MG63 (cell line): ENCODE measurements around the gene AKT1. TPM values are rescaled to one million over a fixed set of nuclear protein-coding genes. Genes with fewer than 3 reads are reported as not detected.
"Not testable (repeated sequence)": the region's sequence is repeated elsewhere in the genome, so short reads cannot be mapped to it uniquely, and the experiment has no call there.

Experiments
- DNase-seq: peaks from one replicate; pipeline ENCODE4 v3.0.0-alpha.2; 2020
- H3K27me3 ChIP-seq: fragments of 250-450 bp; sonication (Bioruptor Pico); 2 replicates; pipeline ENCODE4 v1.5.1; 2020; ENCODE audit warnings: mild to moderate bottlenecking, moderate library complexity
- H3K36me3 ChIP-seq: fragments of 250-450 bp; sonication (Bioruptor Pico); 2 replicates; pipeline ENCODE4 v1.5.1; 2020; ENCODE audit warnings: mild to moderate bottlenecking, moderate library complexity
- H3K4me3 ChIP-seq: fragments of 250-450 bp; sonication (Bioruptor Pico); 2 replicates; pipeline ENCODE4 v1.5.1; 2020; ENCODE audit warnings: mild to moderate bottlenecking, moderate library complexity
- H3K9me3 ChIP-seq: fragments of 250-450 bp; sonication (Bioruptor Pico); 2 replicates; pipeline ENCODE4 v1.5.1; 2020; ENCODE audit warnings: mild to moderate bottlenecking, moderate library complexity
- total RNA-seq: library from RNA; depleted of rRNA; stranded (reverse); fragments of >200 nt; shearing (Covaris generic); gene quantifications from 2 replicates; pipeline ENCODE4 v1.2.3, GENCODE V29; 2014; ENCODE audit warnings: low replicate concordance

The AKT1 gene
- total RNA-seq, 1 experiment from 2014 or later = 140 TPM

GRCh38 chr14:104757238-104757585, 38.3 kb downstream of the AKT1 start:
- no peak for DNase-seq
- no peaks in the 10 kb centered on the region for H3K9me3 ChIP-seq
- no peak overlapping the region for H3K4me3 ChIP-seq
- H3K36me3 ChIP-seq = peaks cover 21% of the 10 kb centered on the region
- H3K27me3 ChIP-seq = no peaks in the 10 kb centered on the region

- no peaks in the 10 kb centered on the region for H3K27me3 ChIP-seq
- no peak for DNase-seq
- H3K36me3 ChIP-seq = peaks cover 16% of the 10 kb centered on the region
- H3K4me3 ChIP-seq = no peak overlapping the region
- no peaks in the 10 kb centered on the region for H3K9me3 ChIP-seq
These were observed 38.9 kb downstream of the AKT1 start for GRCh38 chr14:104756477-104757237.

- no peak overlapping the region for H3K4me3 ChIP-seq
- no peak for DNase-seq
- H3K27me3 ChIP-seq = no peaks in the 10 kb centered on the region
- H3K36me3 ChIP-seq = peaks cover 15% of the 10 kb centered on the region
- no peaks in the 10 kb centered on the region for H3K9me3 ChIP-seq
These were observed 39.9 kb downstream of the AKT1 start for GRCh38 chr14:104755621-104756020.

GRCh38 chr14:104754213-104754851, 41.2 kb downstream of the AKT1 start:
- Histone ChIP-seq H3K27me3 (no peaks in the 10 kb centered on the region), H3K9me3 (no peaks in the 10 kb centered on the region), H3K36me3 (peaks cover 15% of the 10 kb centered on the region), H3K4me3 (peak overlapping the region; percentile 76)
- DNase-seq = no peak

- H3K4me3 ChIP-seq = peak overlapping the region; percentile 76
- no peaks in the 10 kb centered on the region for H3K9me3 ChIP-seq
- no peak for DNase-seq
- H3K36me3 ChIP-seq = peaks cover 15% of the 10 kb centered on the region
- H3K27me3 ChIP-seq = no peaks in the 10 kb centered on the region
These were observed 41.9 kb downstream of the AKT1 start for GRCh38 chr14:104753528-104754212.

- peaks cover 15% of the 10 kb centered on the region for H3K36me3 ChIP-seq
These were observed 42.6 kb downstream of the AKT1 start, which contains the start of gene SIVA1 for GRCh38 chr14:104752735-104753527. Gene SIVA1, plus strand, starts transcription at chr14:104753147. Its CDS starts 55 bp downstream, at chr14:104753202.

GRCh38 chr14:104752423-104752734, 43.2 kb downstream of the AKT1 start:
- Histone ChIP-seq H3K4me3 (peak overlapping the region; percentile 76), H3K36me3 (peaks cover 15% of the 10 kb centered on the region), H3K9me3 (no peaks in the 10 kb centered on the region), H3K27me3 (no peaks in the 10 kb centered on the region)
- no peak for DNase-seq

More at GRCh38 chr14:104752735-104753527, 42.6 kb downstream of the AKT1 start, which contains the start of gene SIVA1:
- Histone ChIP-seq H3K27me3 (no peaks in the 10 kb centered on the region), H3K9me3 (no peaks in the 10 kb centered on the region), H3K4me3 (peak within 1 kb of the TSS; percentile 76)
- DNase-seq = peak; percentile 97

GRCh38 chr14:104751539-104752422, 43.8 kb downstream of the AKT1 start:
- Histone ChIP-seq H3K9me3 (no peaks in the 10 kb centered on the region), H3K4me3 (peak overlapping the region; percentile 76), H3K27me3 (no peaks in the 10 kb centered on the region), H3K36me3 (peaks cover 10% of the 10 kb centered on the region)
- DNase-seq = no peak

GRCh38 chr14:104750753-104751057, 44.8 kb downstream of the AKT1 start:
- not testable (repeated sequence) for DNase-seq, H3K9me3 ChIP-seq, H3K27me3 ChIP-seq, H3K4me3 ChIP-seq, H3K36me3 ChIP-seq

GRCh38 chr14:104750056-104750752, 45.3 kb downstream of the AKT1 start:
- no peak overlapping the region for H3K4me3 ChIP-seq
- no peaks in the 10 kb centered on the region for H3K27me3 ChIP-seq
- peak; percentile 75 for DNase-seq
- H3K9me3 ChIP-seq = no peaks in the 10 kb centered on the region
- no peaks in the 10 kb centered on the region; the same call in none of the 2 replicates for H3K36me3 ChIP-seq

GRCh38 chr14:104749111-104749649, 46.4 kb downstream of the AKT1 start:
- Histone ChIP-seq H3K27me3 (no peaks in the 10 kb centered on the region), H3K9me3 (no peaks in the 10 kb centered on the region), H3K4me3 (no peak overlapping the region), H3K36me3 (no peaks in the 10 kb centered on the region; the same call in 1 of the 2 replicates)
- peak; percentile 90 for DNase-seq

GRCh38 chr14:104747876-104748275, 47.7 kb downstream of the AKT1 start:
- DNase-seq = no peak
- no peaks in the 10 kb centered on the region for H3K9me3 ChIP-seq

GRCh38 chr14:104746934-104747481, 48.5 kb downstream of the AKT1 start:
- DNase-seq = peak; percentile 67
- H3K27me3 ChIP-seq = no peaks in the 10 kb centered on the region
- H3K9me3 ChIP-seq = no peaks in the 10 kb centered on the region
- H3K4me3 ChIP-seq = no peak overlapping the region
- no peaks in the 10 kb centered on the region for H3K36me3 ChIP-seq

More at GRCh38 chr14:104747876-104748275, 47.7 kb downstream of the AKT1 start:
- no peak overlapping the region for H3K4me3 ChIP-seq
- H3K36me3 ChIP-seq = no peaks in the 10 kb centered on the region
- no peaks in the 10 kb centered on the region for H3K27me3 ChIP-seq

GRCh38 chr14:104746071-104746545, 49.4 kb downstream of the AKT1 start:
- Histone ChIP-seq H3K27me3 (no peaks in the 10 kb centered on the region), H3K9me3 (no peaks in the 10 kb centered on the region), H3K36me3 (no peaks in the 10 kb centered on the region), H3K4me3 (no peak overlapping the region)
- no peak for DNase-seq

- no peak overlapping the region for H3K4me3 ChIP-seq
- DNase-seq = no peak
- no peaks in the 10 kb centered on the region for H3K9me3 ChIP-seq
- H3K36me3 ChIP-seq = no peaks in the 10 kb centered on the region
- no peaks in the 10 kb centered on the region for H3K27me3 ChIP-seq
These were observed 50.1 kb downstream of the AKT1 start for GRCh38 chr14:104745431-104745830.
